Ovary (tissue), 3 donors: ENCODE data around the gene KRAS.

ENCODE experiments used
- POLR2A ChIP-seq: fragments of 450-650 bp; IDR thresholded peaks from one replicate; pipeline ENCODE4 v1.6.1; 2017; ENCODE audit warnings: antibody characterized with exemption, mild to moderate bottlenecking, moderate library complexity
- TF ChIP-seq, protein P1 (sequence below), 3 donors: fragments of 450-650 bp in 2 of 3; fragments of 200-600 bp in 1 of 3; IDR thresholded peaks; one replicate each; pipeline versions ENCODE4 v1.5.1 to v1.8.0; 2016 to 2022; ENCODE audit warnings: antibody characterized with exemption in 3 of 3, mild to moderate bottlenecking in 1 of 3
- donor health status: DM: no; HTN: no; CAD: no.

- TF ChIP-seq, protein P1, sequence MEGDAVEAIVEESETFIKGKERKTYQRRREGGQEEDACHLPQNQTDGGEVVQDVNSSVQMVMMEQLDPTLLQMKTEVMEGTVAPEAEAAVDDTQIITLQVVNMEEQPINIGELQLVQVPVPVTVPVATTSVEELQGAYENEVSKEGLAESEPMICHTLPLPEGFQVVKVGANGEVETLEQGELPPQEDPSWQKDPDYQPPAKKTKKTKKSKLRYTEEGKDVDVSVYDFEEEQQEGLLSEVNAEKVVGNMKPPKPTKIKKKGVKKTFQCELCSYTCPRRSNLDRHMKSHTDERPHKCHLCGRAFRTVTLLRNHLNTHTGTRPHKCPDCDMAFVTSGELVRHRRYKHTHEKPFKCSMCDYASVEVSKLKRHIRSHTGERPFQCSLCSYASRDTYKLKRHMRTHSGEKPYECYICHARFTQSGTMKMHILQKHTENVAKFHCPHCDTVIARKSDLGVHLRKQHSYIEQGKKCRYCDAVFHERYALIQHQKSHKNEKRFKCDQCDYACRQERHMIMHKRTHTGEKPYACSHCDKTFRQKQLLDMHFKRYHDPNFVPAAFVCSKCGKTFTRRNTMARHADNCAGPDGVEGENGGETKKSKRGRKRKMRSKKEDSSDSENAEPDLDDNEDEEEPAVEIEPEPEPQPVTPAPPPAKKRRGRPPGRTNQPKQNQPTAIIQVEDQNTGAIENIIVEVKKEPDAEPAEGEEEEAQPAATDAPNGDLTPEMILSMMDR (IDR thresholded peaks at IDR 0.05) = no peak
- TF ChIP-seq POLR2A = no peak
These were observed 36.9 kb upstream of the KRAS start for GRCh38 chr12:25287610-25288009.
